ENCODE data around the gene ADCY9. TPM values are rescaled to one million over a fixed set of nuclear protein-coding genes. Genes with fewer than 3 reads are reported as not detected.

Gene ADCY9
- total RNA-seq, 1 experiment from 2014 or later: 19.9 TPM

- no peak for DNase-seq
- no peak overlapping the region for H3K27ac ChIP-seq
- no peaks in the 10 kb centered on the region for H3K27me3 ChIP-seq
- no peak overlapping the region for H3K4me3 ChIP-seq
- peaks cover 4% of the 10 kb centered on the region; the same call in 1 of the 2 replicates for H3K4me1 ChIP-seq
- H3K9me3 ChIP-seq (replicated peaks): no peaks in the 10 kb centered on the region
- H3K36me3 ChIP-seq: no peaks in the 10 kb centered on the region; the same call in 1 of the 2 replicates
Measured at GRCh38 chr16:4006397-4006999, 109.7 kb downstream of the ADCY9 start.

DNA sequence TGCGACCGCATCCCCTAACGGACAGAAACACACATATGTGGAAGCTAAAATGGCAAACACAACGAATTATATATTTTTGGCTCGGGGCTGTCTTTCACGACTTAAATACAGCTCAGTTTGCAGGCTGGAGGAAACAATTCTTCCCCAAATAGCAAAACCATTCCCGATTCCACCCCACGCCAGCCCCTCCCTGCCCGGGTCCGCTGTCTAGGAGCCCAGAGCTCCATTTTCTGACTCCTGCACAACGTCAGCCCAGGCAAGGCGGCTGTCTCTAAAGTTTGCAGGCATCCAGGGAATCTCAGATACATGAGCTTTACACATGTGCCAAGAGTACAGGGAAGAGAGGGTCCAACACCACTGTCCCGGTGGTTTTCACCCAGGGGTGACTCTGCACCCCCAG is 110.5 kb downstream of the ADCY9 start:
- H3K27ac ChIP-seq: no peak overlapping the region
- no peak for DNase-seq
- H3K4me1 ChIP-seq: 0 out of 2 replicates have a peak, but pooled peaks cover 3% of the 10 kb centered on the region
- H3K9me3 ChIP-seq (replicated peaks): no peaks in the 10 kb centered on the region
- H3K4me3 ChIP-seq: no peak overlapping the region
- no peaks in the 10 kb centered on the region for H3K27me3 ChIP-seq
- H3K36me3 ChIP-seq: no peaks in the 10 kb centered on the region; the same call in 1 of the 2 replicates

- H3K9me3 ChIP-seq (replicated peaks): no peaks in the 10 kb centered on the region
- H3K4me1 ChIP-seq: peaks cover 6% of the 10 kb centered on the region
- no peaks in the 10 kb centered on the region for H3K27me3 ChIP-seq
- H3K36me3 ChIP-seq: no peaks in the 10 kb centered on the region; the same call in 1 of the 2 replicates
- no peak for DNase-seq
- no peak overlapping the region for H3K27ac ChIP-seq
- H3K4me3 ChIP-seq: no peak overlapping the region
Measured at GRCh38 chr16:4005281-4005680, 111.0 kb downstream of the ADCY9 start.

GRCh38 chr16:4004206-4004605 is 112.0 kb downstream of the ADCY9 start:
- H3K27me3 ChIP-seq: no peaks in the 10 kb centered on the region
- peaks cover 14% of the 10 kb centered on the region for H3K4me1 ChIP-seq
- no peaks in the 10 kb centered on the region; the same call in 1 of the 2 replicates for H3K36me3 ChIP-seq
- H3K9me3 ChIP-seq (replicated peaks): no peaks in the 10 kb centered on the region
- DNase-seq: no peak
- H3K27ac ChIP-seq: no peak overlapping the region
- H3K4me3 ChIP-seq: no peak overlapping the region

DNA sequence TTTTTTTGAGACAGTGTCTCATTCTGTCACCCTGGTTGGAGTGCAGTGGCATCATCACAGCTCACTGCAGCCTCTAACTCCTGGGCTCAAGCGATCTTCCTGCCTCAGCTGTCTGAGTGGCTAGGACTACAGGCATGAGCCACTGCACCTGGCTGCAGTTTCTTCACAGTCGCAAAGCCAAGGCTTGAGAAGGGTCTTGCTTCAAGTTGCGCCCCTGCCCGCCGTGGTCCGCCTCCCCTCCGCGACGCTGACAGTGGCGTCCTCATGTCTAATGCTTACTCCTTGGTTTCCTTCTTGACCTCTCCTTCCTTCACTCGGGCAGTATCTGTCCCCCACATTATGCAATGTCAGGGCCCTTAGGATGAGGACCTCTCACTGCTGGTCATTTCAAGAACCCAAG is 112.7 kb downstream of the ADCY9 start:
- H3K9me3 ChIP-seq (replicated peaks): no peaks in the 10 kb centered on the region
- no peak overlapping the region for H3K4me3 ChIP-seq
- no peak for DNase-seq
- peaks cover 16% of the 10 kb centered on the region for H3K4me1 ChIP-seq
- no peaks in the 10 kb centered on the region; the same call in 1 of the 2 replicates for H3K36me3 ChIP-seq
- H3K27ac ChIP-seq: no peak overlapping the region
- no peaks in the 10 kb centered on the region for H3K27me3 ChIP-seq

GRCh38 chr16:4003166-4003565 is 113.1 kb downstream of the ADCY9 start:
- Histone ChIP-seq H3K4me1 (peaks cover 16% of the 10 kb centered on the region), H3K27ac (no peak overlapping the region), H3K4me3 (no peak overlapping the region), H3K27me3 (no peaks in the 10 kb centered on the region), H3K9me3 (replicated peaks) (no peaks in the 10 kb centered on the region), H3K36me3 (no peaks in the 10 kb centered on the region; the same call in 1 of the 2 replicates)
- no peak for DNase-seq

DNA sequence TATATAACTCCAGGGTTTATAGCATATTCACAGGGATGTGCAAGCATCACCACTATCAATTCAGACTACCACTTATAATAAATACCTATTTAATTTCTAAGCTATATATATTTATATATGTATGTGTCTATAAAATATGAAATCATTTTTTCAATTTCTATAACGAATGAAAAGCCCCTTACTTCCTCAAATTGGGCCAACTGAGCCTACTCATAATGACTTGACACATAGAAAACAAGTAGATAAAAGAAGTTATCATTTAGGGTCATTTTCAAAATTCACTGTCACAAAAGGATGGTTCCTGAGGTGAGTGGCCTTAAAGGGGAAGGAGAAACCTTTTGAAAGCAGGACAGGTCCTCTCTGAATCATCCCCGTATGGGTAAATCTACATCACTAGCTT is 114.1 kb downstream of the ADCY9 start:
- Histone ChIP-seq H3K36me3 (no peaks in the 10 kb centered on the region; the same call in 1 of the 2 replicates), H3K4me3 (no peak overlapping the region), H3K9me3 (replicated peaks) (no peaks in the 10 kb centered on the region), H3K4me1 (peaks cover 16% of the 10 kb centered on the region), H3K27ac (no peak overlapping the region), H3K27me3 (no peaks in the 10 kb centered on the region)
- no peak for DNase-seq

GRCh38 chr16:3999479-4000325 is 116.5 kb downstream of the ADCY9 start:
- Histone ChIP-seq H3K9me3 (replicated peaks) (no peaks in the 10 kb centered on the region), H3K27ac (peak overlapping the region; percentile 57), H3K4me1 (peaks cover 16% of the 10 kb centered on the region), H3K4me3 (peak overlapping the region; percentile 32), H3K36me3 (no peaks in the 10 kb centered on the region), H3K27me3 (no peaks in the 10 kb centered on the region)
- peak; percentile 81 to 86 for DNase-seq

- peak overlapping the region; percentile 32 for H3K4me3 ChIP-seq
- peaks cover 16% of the 10 kb centered on the region for H3K4me1 ChIP-seq
- DNase-seq: peak; percentile 77 to 82
- no peaks in the 10 kb centered on the region for H3K9me3 ChIP-seq (replicated peaks)
- no peaks in the 10 kb centered on the region for H3K27me3 ChIP-seq
- H3K27ac ChIP-seq: peak overlapping the region; percentile 57
- H3K36me3 ChIP-seq: no peaks in the 10 kb centered on the region
Measured at GRCh38 chr16:3998793-3999478, 117.3 kb downstream of the ADCY9 start.

DNA sequence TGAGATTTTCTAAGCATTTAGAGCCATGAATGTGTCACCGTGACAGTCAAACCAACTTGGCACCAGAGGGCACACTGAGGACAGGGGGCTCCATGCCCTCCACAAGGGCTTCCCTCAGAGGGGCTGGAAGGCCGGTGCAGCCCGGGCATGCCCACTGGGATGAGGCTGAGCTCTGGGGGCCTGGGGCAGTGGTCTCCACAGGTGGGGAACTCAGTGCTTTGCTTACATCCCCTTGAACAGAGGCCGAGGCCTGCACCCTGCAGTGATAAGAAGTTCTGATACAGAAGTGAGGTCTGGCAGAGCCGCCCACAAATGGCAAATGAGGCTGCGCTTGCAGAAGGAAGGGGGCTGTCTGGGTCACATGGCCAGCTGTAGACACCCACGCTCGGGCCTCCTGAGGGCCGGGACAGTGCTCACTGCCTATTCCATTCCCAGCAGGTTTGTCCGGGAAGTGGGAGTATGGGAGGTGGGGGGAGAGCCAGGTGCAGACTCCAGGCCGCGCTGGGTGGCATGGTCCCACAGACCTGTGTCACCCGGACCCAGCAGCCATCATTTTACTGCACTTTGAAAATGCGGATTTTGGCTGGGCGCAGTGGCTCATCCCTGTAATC is 118.9 kb downstream of the ADCY9 start:
- Histone ChIP-seq H3K36me3 (peaks cover 2% of the 10 kb centered on the region; the same call in 1 of the 2 replicates), H3K4me3 (no peak overlapping the region), H3K4me1 (peaks cover 16% of the 10 kb centered on the region), H3K27me3 (no peaks in the 10 kb centered on the region), H3K9me3 (replicated peaks) (no peaks in the 10 kb centered on the region), H3K27ac (no peak overlapping the region)
- DNase-seq: no peak

GRCh38 chr16:3995001-3995400 is 121.2 kb downstream of the ADCY9 start:
- no peak for DNase-seq
- Histone ChIP-seq H3K27me3 (no peaks in the 10 kb centered on the region), H3K4me3 (no peak overlapping the region), H3K4me1 (peaks cover 8% of the 10 kb centered on the region), H3K9me3 (replicated peaks) (no peaks in the 10 kb centered on the region), H3K36me3 (peaks cover 2% of the 10 kb centered on the region; the same call in 1 of the 2 replicates), H3K27ac (no peak overlapping the region)

DNA sequence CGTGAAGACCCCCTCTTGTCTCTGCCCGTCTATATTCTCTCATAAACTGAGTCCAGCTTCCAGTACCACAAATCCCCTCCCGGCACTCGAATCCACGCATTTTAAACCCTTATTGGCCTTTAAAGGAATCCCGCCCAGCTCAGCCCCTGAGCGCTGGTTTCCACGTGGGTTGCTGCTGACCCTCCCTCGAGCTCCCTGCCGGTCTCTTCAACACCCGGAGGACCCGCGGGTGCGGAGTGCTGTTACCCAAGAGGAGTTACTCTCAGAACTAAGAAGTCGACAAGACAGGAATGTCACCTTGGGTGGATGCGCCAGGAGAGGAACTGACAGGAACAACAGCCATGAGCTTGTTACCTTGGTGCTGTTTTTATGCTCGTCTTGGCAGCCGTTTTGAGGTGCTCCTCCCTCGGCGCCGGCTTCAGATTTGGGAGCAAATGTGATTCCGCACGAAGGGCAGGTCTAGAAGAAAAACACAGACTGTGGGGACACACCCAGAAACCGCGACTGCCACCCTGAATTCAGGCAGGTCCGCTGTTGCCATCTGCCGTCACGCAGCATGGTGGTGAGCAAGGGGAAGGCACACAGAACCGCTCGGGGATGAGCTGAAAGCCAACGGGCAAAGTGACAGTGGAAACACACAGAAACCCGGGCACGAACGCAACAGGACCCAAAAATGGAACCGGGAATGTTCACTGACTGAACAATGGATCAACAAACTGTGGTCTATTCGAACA is 123.0 kb downstream of the ADCY9 start:
- Histone ChIP-seq H3K4me3 (no peak overlapping the region), H3K36me3 (peaks cover 2% of the 10 kb centered on the region; the same call in 1 of the 2 replicates), H3K9me3 (replicated peaks) (no peaks in the 10 kb centered on the region), H3K27me3 (no peaks in the 10 kb centered on the region), H3K4me1 (no peaks in the 10 kb centered on the region), H3K27ac (no peak overlapping the region)
- DNase-seq: no peak

GRCh38 chr16:3992297-3993051 is 123.8 kb downstream of the ADCY9 start:
- Histone ChIP-seq H3K4me1 (no peaks in the 10 kb centered on the region), H3K27ac (no peak overlapping the region), H3K4me3 (no peak overlapping the region), H3K27me3 (no peaks in the 10 kb centered on the region), H3K9me3 (replicated peaks) (no peaks in the 10 kb centered on the region), H3K36me3 (peaks cover 2% of the 10 kb centered on the region; the same call in 1 of the 2 replicates)
- no peak for DNase-seq
